ENCODE results near the gene ZCCHC7.

DNA sequence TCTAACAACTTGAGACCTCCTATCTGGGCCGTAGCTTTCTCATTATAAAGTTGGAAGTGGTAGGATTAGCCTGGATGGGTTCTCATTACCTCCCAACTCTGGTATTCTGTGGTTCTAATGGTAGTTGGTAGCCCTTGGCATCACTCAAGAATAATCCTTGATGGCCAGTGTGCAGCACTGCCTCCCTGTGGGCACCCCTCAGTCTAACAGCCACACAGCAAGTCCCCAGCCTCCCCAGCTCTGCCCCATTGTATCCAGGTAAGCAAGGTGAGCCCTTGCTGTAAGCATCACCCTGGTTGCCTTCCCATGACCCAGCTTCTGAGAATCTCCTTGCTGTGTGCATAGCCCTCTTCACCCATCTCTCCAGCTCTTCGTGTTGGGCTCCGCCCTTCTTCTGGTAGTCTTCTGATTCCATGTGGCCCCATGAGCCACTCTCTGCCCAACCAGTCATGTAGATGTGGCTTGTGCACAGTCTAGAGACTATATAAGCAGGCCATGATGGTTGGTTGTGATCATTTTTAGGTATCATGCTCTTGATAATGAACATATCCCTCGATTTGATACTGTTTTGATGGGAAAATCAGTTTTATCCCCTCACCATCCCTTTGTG is 244.5 kb downstream of the ZCCHC7 start:
- TF ChIP-seq, protein P1, sequence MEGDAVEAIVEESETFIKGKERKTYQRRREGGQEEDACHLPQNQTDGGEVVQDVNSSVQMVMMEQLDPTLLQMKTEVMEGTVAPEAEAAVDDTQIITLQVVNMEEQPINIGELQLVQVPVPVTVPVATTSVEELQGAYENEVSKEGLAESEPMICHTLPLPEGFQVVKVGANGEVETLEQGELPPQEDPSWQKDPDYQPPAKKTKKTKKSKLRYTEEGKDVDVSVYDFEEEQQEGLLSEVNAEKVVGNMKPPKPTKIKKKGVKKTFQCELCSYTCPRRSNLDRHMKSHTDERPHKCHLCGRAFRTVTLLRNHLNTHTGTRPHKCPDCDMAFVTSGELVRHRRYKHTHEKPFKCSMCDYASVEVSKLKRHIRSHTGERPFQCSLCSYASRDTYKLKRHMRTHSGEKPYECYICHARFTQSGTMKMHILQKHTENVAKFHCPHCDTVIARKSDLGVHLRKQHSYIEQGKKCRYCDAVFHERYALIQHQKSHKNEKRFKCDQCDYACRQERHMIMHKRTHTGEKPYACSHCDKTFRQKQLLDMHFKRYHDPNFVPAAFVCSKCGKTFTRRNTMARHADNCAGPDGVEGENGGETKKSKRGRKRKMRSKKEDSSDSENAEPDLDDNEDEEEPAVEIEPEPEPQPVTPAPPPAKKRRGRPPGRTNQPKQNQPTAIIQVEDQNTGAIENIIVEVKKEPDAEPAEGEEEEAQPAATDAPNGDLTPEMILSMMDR (IDR thresholded peaks at IDR 0.05; ENCODE audit: low read depth, low read length, missing input control), result no peak
- TF ChIP-seq YY1 (IDR thresholded peaks at IDR 0.05) (no peak), RAD21 (IDR thresholded peaks at IDR 0.05) (peak; percentile 28 to 40), RXRA (IDR thresholded peaks at IDR 0.05) (no peak), NR2F2 (IDR thresholded peaks at IDR 0.05) (no peak), EGR1 (IDR thresholded peaks at IDR 0.05; ENCODE audit: low read depth in 2 of 2) (no peak), GABPA (IDR thresholded peaks at IDR 0.05 in 1 of 2, conservative IDR thresholded peaks at IDR 0.05 in 1 of 2) (no peak), TAF1 (conservative IDR thresholded peaks at IDR 0.05) (no peak), JUND (IDR thresholded peaks at IDR 0.05) (no peak)
- TF ChIP-seq, protein P2, sequence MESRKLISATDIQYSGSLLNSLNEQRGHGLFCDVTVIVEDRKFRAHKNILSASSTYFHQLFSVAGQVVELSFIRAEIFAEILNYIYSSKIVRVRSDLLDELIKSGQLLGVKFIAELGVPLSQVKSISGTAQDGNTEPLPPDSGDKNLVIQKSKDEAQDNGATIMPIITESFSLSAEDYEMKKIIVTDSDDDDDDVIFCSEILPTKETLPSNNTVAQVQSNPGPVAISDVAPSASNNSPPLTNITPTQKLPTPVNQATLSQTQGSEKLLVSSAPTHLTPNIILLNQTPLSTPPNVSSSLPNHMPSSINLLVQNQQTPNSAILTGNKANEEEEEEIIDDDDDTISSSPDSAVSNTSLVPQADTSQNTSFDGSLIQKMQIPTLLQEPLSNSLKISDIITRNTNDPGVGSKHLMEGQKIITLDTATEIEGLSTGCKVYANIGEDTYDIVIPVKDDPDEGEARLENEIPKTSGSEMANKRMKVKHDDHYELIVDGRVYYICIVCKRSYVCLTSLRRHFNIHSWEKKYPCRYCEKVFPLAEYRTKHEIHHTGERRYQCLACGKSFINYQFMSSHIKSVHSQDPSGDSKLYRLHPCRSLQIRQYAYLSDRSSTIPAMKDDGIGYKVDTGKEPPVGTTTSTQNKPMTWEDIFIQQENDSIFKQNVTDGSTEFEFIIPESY (IDR thresholded peaks at IDR 0.05), result no peak
- TF ChIP-seq, protein P3, sequence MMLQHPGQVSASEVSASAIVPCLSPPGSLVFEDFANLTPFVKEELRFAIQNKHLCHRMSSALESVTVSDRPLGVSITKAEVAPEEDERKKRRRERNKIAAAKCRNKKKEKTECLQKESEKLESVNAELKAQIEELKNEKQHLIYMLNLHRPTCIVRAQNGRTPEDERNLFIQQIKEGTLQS (IDR thresholded peaks at IDR 0.05), result no peak
- TF ChIP-seq, protein P4, sequence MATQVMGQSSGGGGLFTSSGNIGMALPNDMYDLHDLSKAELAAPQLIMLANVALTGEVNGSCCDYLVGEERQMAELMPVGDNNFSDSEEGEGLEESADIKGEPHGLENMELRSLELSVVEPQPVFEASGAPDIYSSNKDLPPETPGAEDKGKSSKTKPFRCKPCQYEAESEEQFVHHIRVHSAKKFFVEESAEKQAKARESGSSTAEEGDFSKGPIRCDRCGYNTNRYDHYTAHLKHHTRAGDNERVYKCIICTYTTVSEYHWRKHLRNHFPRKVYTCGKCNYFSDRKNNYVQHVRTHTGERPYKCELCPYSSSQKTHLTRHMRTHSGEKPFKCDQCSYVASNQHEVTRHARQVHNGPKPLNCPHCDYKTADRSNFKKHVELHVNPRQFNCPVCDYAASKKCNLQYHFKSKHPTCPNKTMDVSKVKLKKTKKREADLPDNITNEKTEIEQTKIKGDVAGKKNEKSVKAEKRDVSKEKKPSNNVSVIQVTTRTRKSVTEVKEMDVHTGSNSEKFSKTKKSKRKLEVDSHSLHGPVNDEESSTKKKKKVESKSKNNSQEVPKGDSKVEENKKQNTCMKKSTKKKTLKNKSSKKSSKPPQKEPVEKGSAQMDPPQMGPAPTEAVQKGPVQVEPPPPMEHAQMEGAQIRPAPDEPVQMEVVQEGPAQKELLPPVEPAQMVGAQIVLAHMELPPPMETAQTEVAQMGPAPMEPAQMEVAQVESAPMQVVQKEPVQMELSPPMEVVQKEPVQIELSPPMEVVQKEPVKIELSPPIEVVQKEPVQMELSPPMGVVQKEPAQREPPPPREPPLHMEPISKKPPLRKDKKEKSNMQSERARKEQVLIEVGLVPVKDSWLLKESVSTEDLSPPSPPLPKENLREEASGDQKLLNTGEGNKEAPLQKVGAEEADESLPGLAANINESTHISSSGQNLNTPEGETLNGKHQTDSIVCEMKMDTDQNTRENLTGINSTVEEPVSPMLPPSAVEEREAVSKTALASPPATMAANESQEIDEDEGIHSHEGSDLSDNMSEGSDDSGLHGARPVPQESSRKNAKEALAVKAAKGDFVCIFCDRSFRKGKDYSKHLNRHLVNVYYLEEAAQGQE (IDR thresholded peaks at IDR 0.05), result no peak
- TF ChIP-seq, protein P5, sequence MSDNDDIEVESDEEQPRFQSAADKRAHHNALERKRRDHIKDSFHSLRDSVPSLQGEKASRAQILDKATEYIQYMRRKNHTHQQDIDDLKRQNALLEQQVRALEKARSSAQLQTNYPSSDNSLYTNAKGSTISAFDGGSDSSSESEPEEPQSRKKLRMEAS (IDR thresholded peaks at IDR 0.05), result no peak
